ENCODE measurements around the gene ISYNA1. TPM values are rescaled to one million over a fixed set of nuclear protein-coding genes. Genes with fewer than 3 reads are reported as not detected.

The ISYNA1 gene
- total and polyA plus RNA-seq, 2 of the 8 experiments (the other 6 are each of a cell fraction or from before 2014, with no cell fraction given), result 207 to 264 TPM

GRCh38 chr19:18477042-18477779 lies 39.3 kb upstream of the ISYNA1 start (continued):
- TF ChIP-seq TCF12 (IDR thresholded peaks at IDR 0.05; ENCODE audit: low read depth, low read length) (no peak), EGR1 (IDR thresholded peaks at IDR 0.05; ENCODE audit: borderline replicate concordance, low read depth, low read length) (peak; percentile 85), JUN (IDR thresholded peaks at IDR 0.05; ENCODE audit: low read depth, low read length) (no peak), USF2 (IDR thresholded peaks at IDR 0.05; ENCODE audit: low read length) (no peak), CTCF (IDR thresholded peaks at IDR 0.05; ENCODE audit: control extremely low read depth in 1 of 3, insufficient read depth in 1 of 3, low read depth in 1 of 3, low read length in 3 of 3) (peak in 2 of 3 experiments; percentile 29 to 32), CEBPB (IDR thresholded peaks at IDR 0.05; ENCODE audit: low read depth, low read length) (no peak), HDAC6 (IDR thresholded peaks at IDR 0.05; ENCODE audit: low read depth, low read length) (no peak), CREB1 (IDR thresholded peaks at IDR 0.05) (no peak), CBX8 (IDR thresholded peaks at IDR 0.05; ENCODE audit: borderline replicate concordance, low read depth, low read length) (no peak), GTF2F1 (IDR thresholded peaks at IDR 0.05; ENCODE audit: borderline replicate concordance, low read depth, low read length) (no peak), CBX5 (IDR thresholded peaks at IDR 0.05; ENCODE audit: low read depth, low read length) (no peak), NRF1 (IDR thresholded peaks at IDR 0.05; ENCODE audit: low read depth, low read length) (no peak), RAD21 (IDR thresholded peaks at IDR 0.05 in 1 of 2, conservative IDR thresholded peaks at IDR 0.05 in 1 of 2; ENCODE audit: low read depth in 2 of 2, low read length in 2 of 2) (peak in 1 of 2 experiments; percentile 42; a peak in 2 of 4 replicates), ASH2L (IDR thresholded peaks at IDR 0.05; ENCODE audit: low read length) (no peak)
